Lower leg skin (tissue), 3 donors: ENCODE results near the gene STAC.

Source experiments
- CTCF ChIP-seq, 3 donors: fragments of 450-650 bp; IDR thresholded peaks; one replicate each; pipeline ENCODE4 v1.5.1; 2016; ENCODE audit warnings: antibody characterized with exemption in 3 of 3, mild to moderate bottlenecking in 3 of 3, moderate library complexity in 2 of 3
- POLR2A ChIP-seq, 2 donors: fragments of 450-650 bp; IDR thresholded peaks; one replicate each; pipeline ENCODE4 v1.6.1; 2016 to 2017; ENCODE audit warnings: antibody characterized with exemption in 2 of 2, mild to moderate bottlenecking in 1 of 2, moderate library complexity in 1 of 2

DNA sequence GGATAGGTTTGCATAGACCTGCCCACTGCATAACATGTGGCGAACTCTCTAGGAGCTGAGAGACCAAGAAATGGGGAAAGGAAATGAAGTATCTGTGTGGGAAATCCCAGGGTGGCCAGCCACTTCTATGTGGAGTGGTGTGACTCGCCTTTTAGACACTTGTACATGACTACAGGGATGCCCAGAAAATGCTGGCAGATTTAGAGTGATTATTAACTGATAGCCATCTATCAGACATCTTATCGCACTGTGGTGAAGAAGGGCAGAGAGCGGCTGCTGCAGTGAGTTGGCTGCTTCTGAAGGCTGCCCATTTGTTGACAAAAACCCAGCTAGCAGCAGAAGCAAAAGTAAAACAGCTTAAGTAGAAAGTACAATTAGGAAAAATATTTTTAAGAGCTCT, 18.1 kb upstream of the STAC start:
- TF ChIP-seq POLR2A (IDR thresholded peaks at IDR 0.05) (no peak), CTCF (IDR thresholded peaks at IDR 0.05) (no peak)
